ENCODE measurements around the gene LHX4. TPM values are rescaled to one million over a fixed set of nuclear protein-coding genes. Genes with fewer than 3 reads are reported as not detected.

LHX4 gene
- total RNA-seq, 1 experiment from 2014 or later = 0.13 TPM

Other genes with a start within 250 kb of the LHX4 start
- 270 and 569 TPM in 2 replicates for gene QSOX1, start 75.4 kb upstream of the LHX4 start, total RNA-seq (2014; rRNA removed; shearing (Covaris generic); ENCODE audit: low replicate concordance)